Epidermal melanocyte (primary cell): ENCODE results near the gene ACSS2.
A peak's percentile ranks its signal among the peaks of the same experiment; 100 is the strongest.

Experiments
- DNase-seq: peaks from one replicate; pipeline ENCODE4 v3.0.0; 2011; ENCODE audit warnings: low spot score; ENCODE audit not compliant: insufficient read length

Gene ACSS2

DNA sequence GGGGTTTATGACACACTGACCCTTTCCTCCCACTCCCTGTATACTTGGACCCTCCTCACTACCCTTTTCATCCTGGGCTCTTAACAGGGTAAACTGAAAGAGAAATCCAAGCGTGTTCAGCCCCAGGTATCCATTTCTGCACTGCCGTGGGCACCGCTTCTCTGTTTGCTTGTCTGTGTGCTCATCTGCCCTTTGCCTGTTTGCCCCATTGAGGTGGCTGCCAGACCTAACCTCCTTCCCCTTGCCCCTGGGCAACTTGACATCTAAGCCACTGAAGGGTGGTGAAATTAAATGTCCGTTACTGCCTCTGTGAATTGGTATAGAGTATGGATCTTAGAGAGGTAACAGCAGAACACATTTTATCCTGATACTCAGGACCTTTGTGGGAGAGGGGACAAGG, 38.7 kb downstream of the ACSS2 start:
- no peak for DNase-seq

DNA sequence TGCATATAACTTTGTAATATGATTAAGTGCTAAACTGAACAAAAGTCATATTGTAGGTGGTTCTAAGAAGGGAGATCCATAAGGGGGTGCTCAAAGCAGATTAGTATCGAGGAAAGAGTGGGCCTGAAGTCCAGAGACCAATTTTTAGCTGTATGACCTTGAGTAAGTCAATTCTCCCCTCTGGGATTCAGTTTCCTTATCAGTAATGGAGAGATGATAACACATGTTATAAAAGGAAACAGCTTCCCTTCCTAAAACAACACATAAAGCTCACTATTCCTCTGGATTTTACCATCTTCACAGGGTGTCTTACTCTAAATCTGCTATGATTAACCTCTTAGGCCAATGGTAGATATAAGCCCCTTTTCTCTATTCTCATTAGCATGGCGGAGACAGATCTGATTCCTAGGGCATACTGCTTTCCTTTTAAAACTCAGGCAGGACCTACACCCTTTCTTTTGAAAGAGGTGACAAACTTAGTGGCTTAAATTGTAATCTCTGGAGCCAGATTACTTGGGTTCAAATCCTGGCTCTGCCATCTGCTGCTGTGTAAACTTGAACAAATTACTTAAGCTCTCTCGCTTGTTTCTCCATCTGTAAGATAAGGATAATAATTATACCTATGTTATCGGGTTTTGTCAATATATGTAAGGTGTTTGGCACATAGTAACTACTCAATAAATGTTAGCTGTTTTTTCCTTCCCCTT, 39.5 kb downstream of the ACSS2 start:
- no peak for DNase-seq

DNA sequence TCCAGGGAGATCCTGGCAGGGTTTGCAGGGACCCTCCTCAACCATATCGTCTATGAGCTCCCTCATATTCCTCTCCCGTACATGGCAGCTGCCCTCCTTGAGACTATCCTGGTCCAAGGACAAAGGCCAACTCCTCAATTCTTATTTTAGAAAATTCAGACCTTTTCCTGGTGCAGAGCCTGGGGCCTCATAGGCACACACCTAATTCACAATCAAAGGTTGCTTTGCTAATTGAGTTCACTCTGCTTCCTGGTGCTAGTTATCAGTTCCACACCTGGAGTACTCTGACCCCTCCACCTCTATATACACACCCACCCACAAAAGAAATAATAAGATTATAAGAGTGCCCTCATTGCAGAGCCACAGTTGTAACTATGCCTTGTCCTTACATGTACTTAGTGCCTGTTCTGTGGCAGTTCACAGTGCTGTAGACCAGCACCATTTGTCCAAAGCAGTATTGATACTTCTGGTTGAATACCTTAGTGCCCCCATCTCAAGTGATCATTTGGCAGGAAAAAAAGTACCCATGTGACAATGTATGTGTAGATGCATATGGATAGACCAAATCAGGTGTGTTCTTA, 40.5 kb downstream of the ACSS2 start:
- no peak for DNase-seq

- no peak for DNase-seq
Measured at GRCh38 chr20:34920055-34920454, 43.6 kb downstream of the ACSS2 start.

DNA sequence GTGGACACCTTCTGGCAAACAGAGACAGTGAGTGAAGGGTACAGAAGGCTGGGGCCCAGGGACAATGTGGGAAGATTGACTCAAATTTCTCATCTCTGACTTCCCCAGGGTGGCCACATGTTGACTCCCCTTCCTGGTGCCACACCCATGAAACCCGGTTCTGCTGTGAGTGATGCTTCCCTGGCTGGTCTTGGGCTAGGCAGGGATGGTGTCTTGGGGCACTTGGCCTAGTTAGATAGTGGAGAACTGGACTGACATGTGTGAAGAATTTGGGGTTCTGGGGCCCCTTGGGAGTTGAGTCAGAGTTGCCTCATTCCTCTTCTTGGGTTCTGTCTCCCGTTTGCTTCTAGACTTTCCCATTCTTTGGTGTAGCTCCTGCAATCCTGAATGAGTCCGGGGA, 45.0 kb downstream of the ACSS2 start:
- DNase-seq, result no peak

GRCh38 chr20:34922654-34923381, 46.4 kb downstream of the ACSS2 start:
- DNase-seq, result peak; percentile 60

GRCh38 chr20:34923414-34923813, 47.0 kb downstream of the ACSS2 start:
- DNase-seq, result no peak

GRCh38 chr20:34925341-34925740, 48.9 kb downstream of the ACSS2 start:
- DNase-seq, result no peak

DNA sequence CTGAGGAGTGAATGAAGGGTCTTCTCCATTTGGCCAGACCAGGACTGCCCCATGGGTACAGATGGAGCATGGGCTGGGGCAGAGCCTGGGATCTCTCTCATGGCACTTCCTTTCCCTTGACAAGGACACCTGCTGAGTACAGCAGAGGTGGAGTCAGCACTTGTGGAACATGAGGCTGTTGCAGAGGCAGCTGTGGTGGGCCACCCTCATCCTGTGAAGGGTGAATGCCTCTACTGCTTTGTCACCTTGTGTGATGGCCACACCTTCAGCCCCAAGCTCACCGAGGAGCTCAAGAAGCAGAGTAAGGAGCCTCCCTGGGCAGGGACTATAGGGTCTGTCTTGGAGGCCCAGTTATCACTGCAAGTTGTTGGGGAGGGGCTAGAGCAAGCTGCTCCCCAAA, 49.6 kb downstream of the ACSS2 start:
- DNase-seq, result no peak

DNA sequence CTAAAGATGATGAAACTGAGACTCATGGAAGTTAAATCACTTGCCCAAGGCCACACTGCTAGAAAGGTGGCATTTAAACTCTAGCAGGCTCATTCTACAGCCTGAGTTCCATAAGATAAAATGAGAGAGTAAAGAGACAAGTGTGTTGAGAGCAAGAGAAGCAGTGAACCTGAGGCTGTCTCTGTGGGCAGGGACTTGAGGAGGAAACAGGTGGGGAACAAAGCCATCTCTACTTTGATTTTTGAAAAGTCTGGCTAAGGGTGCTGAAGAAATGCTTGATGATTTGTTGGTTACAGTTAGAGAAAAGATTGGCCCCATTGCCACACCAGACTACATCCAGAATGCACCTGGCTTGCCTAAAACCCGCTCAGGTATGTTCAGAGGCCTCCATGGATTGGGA, 50.2 kb downstream of the ACSS2 start:
- no peak for DNase-seq

- no peak for DNase-seq
Measured at GRCh38 chr20:34927736-34928135, 51.3 kb downstream of the ACSS2 start.

GRCh38 chr20:34928411-34928810, 52.0 kb downstream of the ACSS2 start:
- DNase-seq, result no peak

DNA sequence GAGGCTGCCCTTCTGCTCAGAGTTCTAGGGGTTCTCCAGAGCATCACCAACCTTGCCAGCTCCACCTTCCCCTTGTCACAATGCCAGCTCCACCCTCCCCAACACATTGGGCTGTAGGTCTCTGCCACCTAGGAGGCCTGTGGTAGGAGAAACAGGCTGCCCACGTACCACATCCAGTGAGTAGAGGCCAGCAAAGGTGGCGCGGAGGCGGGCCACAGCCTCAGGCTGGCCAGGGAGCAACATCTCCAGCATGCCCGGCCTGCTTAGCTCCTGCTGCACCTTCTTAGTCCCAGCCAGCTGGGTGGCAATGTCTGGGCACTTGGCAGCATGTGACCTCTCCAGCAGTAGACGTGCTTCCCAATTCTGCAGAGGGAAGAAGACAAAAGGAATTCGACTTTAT, 55.4 kb downstream of the ACSS2 start:
- DNase-seq, result no peak

- no peak for DNase-seq
Measured at GRCh38 chr20:34938466-34939163, 62.2 kb downstream of the ACSS2 start.

- DNase-seq, result no peak
Measured at GRCh38 chr20:34940081-34940481, 63.7 kb downstream of the ACSS2 start.

DNA sequence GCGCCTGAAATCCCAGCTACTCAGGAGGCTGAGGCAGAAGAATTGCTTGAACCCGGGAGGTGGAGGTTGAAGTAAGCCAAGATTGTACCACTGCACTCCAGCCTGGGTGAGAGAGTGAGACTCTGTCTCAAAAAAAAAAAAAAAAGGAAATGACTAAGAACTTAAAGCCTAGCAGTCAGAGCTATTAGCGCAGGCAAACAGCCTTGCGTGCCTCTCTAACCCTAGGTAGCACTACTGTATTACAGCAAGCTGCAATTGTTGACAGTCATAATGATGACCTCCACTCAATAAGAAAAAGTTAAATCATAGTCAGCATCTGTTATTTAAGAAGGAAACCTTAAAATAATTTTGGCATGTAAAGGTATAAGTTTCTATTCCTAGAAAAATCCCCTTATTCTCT, 64.8 kb downstream of the ACSS2 start:
- DNase-seq, result no peak

DNA sequence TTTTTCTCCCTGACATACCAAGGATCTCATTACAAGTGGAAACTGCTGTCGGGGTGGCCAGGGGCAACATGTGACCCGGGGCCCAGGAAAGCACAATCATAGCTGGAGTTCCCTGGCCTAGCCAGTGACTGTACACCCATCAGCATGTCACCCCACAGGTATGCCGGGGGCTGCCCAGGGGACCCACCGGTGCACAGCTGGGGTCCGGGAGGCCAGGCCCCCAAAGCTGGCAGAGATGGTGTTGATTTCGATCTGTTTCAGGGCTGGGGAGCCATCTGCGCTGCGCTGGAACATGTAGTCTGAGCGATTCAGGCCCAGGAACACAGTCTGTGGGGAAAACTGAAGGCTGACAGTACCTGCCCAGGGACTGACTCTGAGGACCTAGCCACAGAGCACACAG, 65.9 kb downstream of the ACSS2 start:
- no peak for DNase-seq

DNA sequence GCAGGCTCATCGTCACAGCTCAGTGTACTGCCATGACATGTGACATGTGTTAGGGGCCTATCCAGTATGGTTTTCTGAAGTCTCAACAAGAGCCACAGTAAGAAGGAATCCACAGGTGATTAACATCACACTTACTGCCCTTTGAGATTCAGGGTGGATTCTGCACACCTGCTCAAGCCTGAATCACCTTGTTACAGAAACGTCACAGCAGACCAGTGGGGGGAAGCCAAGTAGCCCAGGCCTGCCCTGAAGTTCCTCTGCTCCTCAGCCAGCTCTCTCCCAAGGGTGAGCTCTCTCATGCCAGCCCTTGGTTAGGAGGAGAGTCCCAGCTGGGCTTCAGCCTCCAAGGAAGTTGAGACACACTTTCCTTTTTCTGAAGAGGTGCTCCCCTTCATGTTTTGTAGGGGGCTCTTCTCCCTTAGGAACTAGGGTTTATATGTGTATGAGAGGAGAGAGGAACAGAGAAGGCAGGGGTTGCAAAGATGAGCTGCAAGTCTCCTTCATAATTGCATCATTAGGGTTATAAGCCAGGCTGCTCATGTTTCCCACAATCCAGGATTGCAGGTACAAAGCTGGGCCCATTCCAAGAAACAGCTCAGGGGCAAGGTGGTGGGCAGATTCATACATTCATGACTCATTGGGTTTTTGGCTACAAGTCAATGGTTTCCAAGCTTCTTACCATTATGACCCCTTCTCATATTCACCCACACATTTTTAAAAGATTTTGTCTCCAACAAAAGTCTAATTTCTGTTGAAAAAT, 67.6 kb downstream of the ACSS2 start:
- DNase-seq, result no peak

DNA sequence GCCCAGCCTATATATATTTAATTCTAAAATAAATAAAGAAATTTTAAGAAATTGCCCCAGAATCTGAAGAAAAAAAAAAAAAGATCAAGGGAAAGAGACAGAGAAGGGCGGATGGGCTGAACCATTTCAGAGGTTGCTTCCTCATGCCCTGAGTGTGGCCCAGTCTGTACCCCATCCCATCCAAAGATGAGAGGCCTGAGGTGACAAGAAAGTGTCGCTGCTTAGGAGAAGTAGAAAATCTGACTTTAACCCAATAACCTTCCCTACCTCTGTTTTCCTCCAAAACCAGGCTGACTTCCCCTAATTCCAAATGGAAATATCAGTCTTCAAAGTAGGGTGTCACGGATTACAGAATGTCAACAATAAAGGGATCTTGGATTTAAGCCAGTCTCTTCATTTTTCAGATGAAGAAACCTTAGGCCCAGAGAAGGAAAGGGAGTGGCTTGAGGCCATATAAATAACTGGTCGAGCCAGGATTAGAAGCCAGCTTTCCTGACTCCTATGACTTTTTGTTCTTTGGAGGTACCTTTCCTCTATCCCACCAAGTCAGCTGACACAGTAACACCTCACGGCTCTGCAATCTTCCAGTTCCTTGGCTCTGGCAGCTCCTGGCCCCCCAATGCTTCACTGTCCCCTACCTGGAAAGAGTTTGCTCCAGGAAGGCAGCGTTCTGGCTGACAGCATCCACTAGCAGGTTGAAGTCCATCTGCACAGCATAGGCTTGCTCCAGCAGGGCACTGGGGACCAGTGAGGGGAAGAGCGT, 69.1 kb downstream of the ACSS2 start:
- DNase-seq, result no peak

DNA sequence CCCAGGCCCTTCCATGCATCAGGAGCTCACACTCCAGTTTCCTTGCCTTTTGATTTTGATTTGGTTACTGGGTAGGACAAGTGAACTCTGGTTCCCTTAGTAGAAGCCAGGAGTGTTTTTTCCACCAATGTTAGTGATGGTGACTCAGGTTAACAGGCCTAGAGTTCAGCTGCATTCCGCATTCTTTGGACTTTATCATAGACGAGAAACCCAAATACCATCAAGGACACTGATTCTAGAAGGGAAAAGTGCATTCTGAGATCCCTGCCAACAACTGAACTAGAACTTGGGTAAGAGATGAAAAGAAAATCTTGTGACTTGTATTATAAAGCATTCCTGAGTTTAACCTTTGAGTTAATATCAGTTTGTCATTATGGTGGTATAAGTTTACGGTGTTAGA, 70.2 kb downstream of the ACSS2 start:
- DNase-seq, result no peak

DNA sequence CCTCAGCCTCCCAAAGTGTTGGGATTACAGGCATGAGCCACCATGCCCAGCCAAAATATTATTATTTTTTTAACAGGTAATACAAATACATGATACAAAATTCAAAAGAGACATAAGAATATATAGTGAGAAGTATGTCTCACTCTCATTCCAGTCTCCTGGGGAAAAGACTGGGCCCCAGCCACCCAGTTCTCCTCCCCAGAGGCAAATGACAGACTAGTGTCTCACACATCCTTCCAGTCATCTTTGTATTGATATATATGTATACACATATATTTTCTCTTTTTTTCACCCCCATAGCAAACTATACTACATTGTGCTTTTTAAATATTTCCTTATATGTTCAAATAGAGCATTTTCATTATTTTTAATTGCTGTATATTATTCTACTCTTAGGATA, 70.9 kb downstream of the ACSS2 start:
- no peak for DNase-seq
